Heart right ventricle (tissue), 16 donors: ENCODE data around the gene TLN1. TPM values are rescaled to one million over a fixed set of nuclear protein-coding genes. Genes with fewer than 3 reads are reported as not detected.

Source experiments
- ATAC-seq, 8 donors: fragments of 200-7000 bp; cut with Tn5 transposase; one replicate each; pipeline ENCODE4 v1.9.1; 2020; ENCODE audit warnings: mild to moderate bottlenecking in 8 of 8, moderate library complexity in 8 of 8, moderate number of reproducible peaks in 1 of 8
- DNase-seq, 2 donors: peaks; one replicate each; pipeline ENCODE4 v3.0.0-alpha.2; 2020
- H3K27ac ChIP-seq, 10 donors: fragments of 200-600 bp; sonication (generic) in 2 of 10; one replicate each; pipeline versions ENCODE4 v1.5.0 to v1.8.0; 2020 to 2022; ENCODE audit warnings: mild to moderate bottlenecking in 3 of 10
- H3K27me3 ChIP-seq, 7 donors: fragments of 200-600 bp; one replicate each; pipeline ENCODE4 v1.8.0; 2021 to 2022; ENCODE audit warnings: mild to moderate bottlenecking in 2 of 7
- H3K36me3 ChIP-seq, 9 donors: fragments of 200-600 bp; sonication (generic) in 1 of 9; one replicate each; pipeline versions ENCODE4 v1.5.0 to v1.8.0; 2020 to 2022; ENCODE audit warnings: mild to moderate bottlenecking in 2 of 9
- H3K4me1 ChIP-seq, 9 donors: fragments of 200-600 bp; sonication (generic) in 1 of 9; one replicate each; pipeline versions ENCODE4 v1.5.0 to v1.8.0; 2020 to 2022; ENCODE audit warnings: mild to moderate bottlenecking in 4 of 9
- H3K4me3 ChIP-seq, 10 donors: fragments of 200-600 bp; sonication (generic) in 2 of 10; one replicate each; pipeline versions ENCODE4 v1.5.0 to v1.8.0; 2020 to 2022; ENCODE audit warnings: mild to moderate bottlenecking in 7 of 10, moderate library complexity in 2 of 10
- H3K9me3 ChIP-seq, 11 donors: fragments of 200-600 bp in 10 of 11; sonication (generic) in 2 of 11; one replicate each; pipeline versions ENCODE4 v1.5.0 to v1.8.0; 2013 to 2022; ENCODE audit warnings: mild to moderate bottlenecking in 2 of 11, control low read depth in 1 of 11, moderate library complexity in 1 of 11
- WGBS, 2 donors: extraction: QIAGEN DNeasy Blood & Tissue Kit; methylation state at CpG; one replicate each; pipeline ENCODE4 v1.1.7; 2013; ENCODE audit warnings: inconsistent platforms in 1 of 2; 5-methylcytosine and 5-hydroxymethylcytosine counted together
- intact Hi-C, 10 donors: fragments of 100-400 bp; cut with DNase I; formaldehyde crosslinking; loops; one replicate each; pipeline versions ENCODE4 v1.11.1 to v1.14.2; 2022
- polyA plus RNA-seq, 2 donors: library from polyadenylated mRNA; stranded (reverse); fragments of 200-250 nt; gene quantifications; one replicate each; pipeline ENCODE4 v1.2.3, GENCODE V29; 2013
- total RNA-seq, 10 donors: library from RNA; stranded (reverse); fragmentation: NEBNext Ultra II Directional in 3 of 10; extraction: Animal tissue kit (Norgen Biotek cat#: 25700) in 3 of 10; gene quantifications; one replicate each; pipeline versions ENCODE4 v1.2.1 to v1.2.4, GENCODE V29; 2021 to 2023
- TF ChIP-seq, protein P1 (sequence below), 9 donors: fragments of 200-600 bp; sonication (generic) in 2 of 9; IDR thresholded peaks; one replicate each; pipeline versions ENCODE4 v1.5.0 to v1.8.0; 2021 to 2022; ENCODE audit warnings: antibody characterized with exemption in 9 of 9, mild to moderate bottlenecking in 5 of 9, moderate library complexity in 1 of 9
- donor health status: Arrhythmogenic right ventricular cardiomyopathy.
- donor health status: ischemic (EF 13 %, LVEDD 7.1; RV severe dilation, severe dysfunction).
- donor health status: healthy with polysubstance abuse.
- donor health status: DM: no; HTN: yes; CAD: no.
- donor health status: DM: no; HTN: no; CAD: no.
- donor health status: ischemic (EF 25% LVEDD 6.9; RV normal size, moderate dysfunction).
- donor health status: ischemic (EF 25% LVEDD 5.7; RV mildly dilated, moderate dysfunction).
- donor health status: healthy.
- donor health status: DM: yes; HTN: yes; CAD: no.
- donor health status: Ischemic cardiomyopathy.
- donor health status: ischemic (EF 35%, LVEDD 5.7; RV mildly dilated, moderate dysfunction).
- donor health status: nonischemic (EF 11% LVEDD 7.7; RV severe dilation, severe dysfunction).
- donor health status: DM: yes; HTN: yes; CAD: no.
- donor health status: PGD.
- donor health status: ischemic (EF 29% LVEDD 5.4; RV normal size, mild dysfunction).
- donor health status: nonischemic (EF 23%, LVEDD 6.1; RV moderate dilation, normal function).

The TLN1 gene
- total and polyA plus RNA-seq, 12 donors = 99.6 to 323 (median 238) TPM

DNA sequence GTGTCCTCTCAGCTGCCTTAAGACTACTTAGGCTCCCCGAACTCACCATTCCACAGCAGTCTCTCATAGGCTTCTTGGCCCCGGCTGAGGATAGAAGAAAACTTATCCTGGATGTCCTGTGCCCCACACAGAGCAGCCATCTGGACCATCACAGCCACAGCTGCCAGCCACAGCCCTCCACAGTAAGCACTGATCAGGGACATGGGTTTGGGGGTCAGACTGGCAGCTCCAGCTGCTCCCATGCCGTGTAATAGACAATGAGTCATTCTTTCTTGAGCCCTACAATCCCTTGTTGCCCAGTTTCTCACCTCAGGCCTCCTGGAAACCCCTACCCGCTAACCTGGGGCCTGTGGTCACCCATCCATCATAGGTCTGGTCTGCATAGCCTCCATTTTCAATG is 6.2 kb upstream of the TLN1 start:
- WGBS, 2 donors = 85 to 88% methylated on average over 4 of the region's 4 CpGs
- intact Hi-C loops = loop anchor here in 2 of 10 donors (10.0 kb wide), 2 partner anchors 77 to 83 kb away; partner anchors contain the start of genes CCDC107 (in 1 of the 2), HINT2 (in 1 of the 2), RMRP (in 1 of the 2) and SIT1 (in 1 of the 2)
- TF ChIP-seq, protein P1, sequence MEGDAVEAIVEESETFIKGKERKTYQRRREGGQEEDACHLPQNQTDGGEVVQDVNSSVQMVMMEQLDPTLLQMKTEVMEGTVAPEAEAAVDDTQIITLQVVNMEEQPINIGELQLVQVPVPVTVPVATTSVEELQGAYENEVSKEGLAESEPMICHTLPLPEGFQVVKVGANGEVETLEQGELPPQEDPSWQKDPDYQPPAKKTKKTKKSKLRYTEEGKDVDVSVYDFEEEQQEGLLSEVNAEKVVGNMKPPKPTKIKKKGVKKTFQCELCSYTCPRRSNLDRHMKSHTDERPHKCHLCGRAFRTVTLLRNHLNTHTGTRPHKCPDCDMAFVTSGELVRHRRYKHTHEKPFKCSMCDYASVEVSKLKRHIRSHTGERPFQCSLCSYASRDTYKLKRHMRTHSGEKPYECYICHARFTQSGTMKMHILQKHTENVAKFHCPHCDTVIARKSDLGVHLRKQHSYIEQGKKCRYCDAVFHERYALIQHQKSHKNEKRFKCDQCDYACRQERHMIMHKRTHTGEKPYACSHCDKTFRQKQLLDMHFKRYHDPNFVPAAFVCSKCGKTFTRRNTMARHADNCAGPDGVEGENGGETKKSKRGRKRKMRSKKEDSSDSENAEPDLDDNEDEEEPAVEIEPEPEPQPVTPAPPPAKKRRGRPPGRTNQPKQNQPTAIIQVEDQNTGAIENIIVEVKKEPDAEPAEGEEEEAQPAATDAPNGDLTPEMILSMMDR (IDR thresholded peaks at IDR 0.05) = no peak
- H3K27ac ChIP-seq = no peak overlapping the region
- H3K36me3 ChIP-seq = peaks cover 0 to 97% (median 71%) of the 10 kb centered on the region in 9 donors
- DNase-seq (no peak), ATAC-seq (no peak)
- no peak overlapping the region for H3K4me3 ChIP-seq
- no peaks in the 10 kb centered on the region for H3K9me3 ChIP-seq
- H3K27me3 ChIP-seq = no peaks in the 10 kb centered on the region
- peaks cover 5 to 29% (median 14%) of the 10 kb centered on the region in 9 donors for H3K4me1 ChIP-seq

GRCh38 chr9:35737143-35737542 is 5.1 kb upstream of the TLN1 start:
- no peaks in the 10 kb centered on the region for H3K9me3 ChIP-seq
- H3K4me3 ChIP-seq = no peak overlapping the region
- peaks cover 6 to 34% (median 16%) of the 10 kb centered on the region in 9 donors for H3K4me1 ChIP-seq
- intact Hi-C loops = loop anchor here in 2 of 10 donors (10.0 kb wide), 2 partner anchors 78 to 82 kb away; partner anchors contain the start of genes CCDC107 (in 1 of the 2), HINT2 (in 1 of the 2), RMRP (in 1 of the 2) and SIT1 (in 1 of the 2)
- H3K36me3 ChIP-seq = peaks cover 0 to 87% (median 62%) of the 10 kb centered on the region in 9 donors
- TF ChIP-seq, protein P1 (IDR thresholded peaks at IDR 0.05) = no peak
- 52 to 60% methylated on average over 7 of the region's 7 CpGs for WGBS, 2 donors
- DNase-seq = no peak
- no peak for ATAC-seq
- peak overlapping the region in 2 of 10 donors; percentile 24 to 40 for H3K27ac ChIP-seq
- no peaks in the 10 kb centered on the region for H3K27me3 ChIP-seq

DNA sequence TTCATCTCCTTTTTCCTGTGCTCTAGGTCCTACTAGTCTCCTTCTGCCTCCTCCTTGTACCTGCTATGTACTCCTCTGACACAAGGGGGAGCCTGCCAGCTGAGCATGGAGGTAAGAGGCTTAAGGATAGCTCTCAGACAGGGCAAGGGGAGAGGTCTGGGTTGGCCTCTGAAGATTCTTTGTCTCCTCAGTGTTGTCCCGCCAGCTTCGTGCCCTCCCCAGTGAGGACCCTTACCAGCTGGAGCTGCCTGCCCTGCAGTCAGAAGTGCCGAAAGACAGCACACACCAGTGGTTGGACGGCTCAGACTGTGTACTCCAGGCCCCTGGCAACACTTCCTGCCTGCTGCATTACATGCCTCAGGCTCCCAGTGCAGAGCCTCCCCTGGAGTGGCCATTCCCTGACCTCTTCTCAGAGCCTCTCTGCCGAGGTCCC is 4.2 kb upstream of the TLN1 start:
- peak in 1 of 2 donors; percentile 57 for DNase-seq
- peak overlapping the region in 4 of 10 donors; percentile 18 to 44 (median 32) for H3K27ac ChIP-seq

GRCh38 chr9:35734096-35734495 is 2.1 kb upstream of the TLN1 start:
- TF ChIP-seq, protein P1 (IDR thresholded peaks at IDR 0.05) = no peak
- Histone ChIP-seq H3K4me3 (no peak overlapping the region), H3K27me3 (no peaks in the 10 kb centered on the region), H3K4me1 (peaks cover 27 to 58% (median 38%) of the 10 kb centered on the region in 9 donors), H3K9me3 (no peaks in the 10 kb centered on the region), H3K27ac (peak overlapping the region in 4 of 10 donors; percentile 6 to 99 (median 98)), H3K36me3 (peaks cover 0 to 56% (median 40%) of the 10 kb centered on the region in 9 donors)
- ATAC-seq (no peak), DNase-seq (no peak)
- intact Hi-C loops = loop anchor here in 3 of 10 donors (5.0 to 10.0 kb wide), 4 partner anchors 79 to 132 kb away; partner anchors contain the start of genes CCDC107 (in 1 of the 3), FAM221B (in 1 of the 3), HINT2 (in 1 of the 3) and RMRP (in 1 of the 3)
- WGBS, 2 donors = 92 to 95% methylated on average over 3 of the region's 3 CpGs

More for the DNA sequence above, 4.2 kb upstream of the TLN1 start:
- TF ChIP-seq, protein P1 (IDR thresholded peaks at IDR 0.05) = peak; percentile 59 to 83 (median 78)
- H3K9me3 ChIP-seq = no peaks in the 10 kb centered on the region
- no peaks in the 10 kb centered on the region for H3K27me3 ChIP-seq
- H3K4me1 ChIP-seq = peaks cover 6 to 36% (median 17%) of the 10 kb centered on the region in 9 donors
- intact Hi-C loops = loop anchor here in 2 of 10 donors (10.0 kb wide), 2 partner anchors 79 to 81 kb away; partner anchors contain the start of genes CCDC107 (in 1 of the 2), HINT2 (in 1 of the 2), RMRP (in 1 of the 2) and SIT1 (in 1 of the 2)
- no peak overlapping the region for H3K4me3 ChIP-seq
- ATAC-seq = no peak
- WGBS, 2 donors = 24 to 31% methylated on average over 5 of the region's 5 CpGs
- peaks cover 0 to 77% (median 54%) of the 10 kb centered on the region in 9 donors for H3K36me3 ChIP-seq
